ENCODE measurements around the gene NOXO1.
"Not testable (repeated sequence)": the region's sequence is repeated elsewhere in the genome, so short reads cannot be mapped to it uniquely, and the experiment has no call there.

NOXO1 gene

GRCh38 chr16:1962161-1963153 lies 18.8 kb downstream of the NOXO1 start:
- not testable (repeated sequence) for DNase-seq (ENCODE audit: low read depth)

- DNase-seq (ENCODE audit: low read depth) = no peak
Measured at GRCh38 chr16:1961651-1962067, 19.6 kb downstream of the NOXO1 start.

- peak; percentile 49 for DNase-seq (ENCODE audit: low read depth)
Measured at GRCh38 chr16:1960665-1961630, 20.3 kb downstream of the NOXO1 start.

- peak; percentile 90 for DNase-seq (ENCODE audit: low read depth)
Measured at GRCh38 chr16:1959269-1960039, 21.8 kb downstream of the NOXO1 start, which contains the start of gene NDUFB10. TSS of gene NDUFB10 (plus strand) at chr16:1959538. CDS start at chr16:1959625, 87 bp downstream.

GRCh38 chr16:1958715-1959268 lies 22.5 kb downstream of the NOXO1 start:
- DNase-seq (ENCODE audit: low read depth) = no peak

- not testable (repeated sequence) for DNase-seq (ENCODE audit: low read depth)
Measured at GRCh38 chr16:1958143-1958491, 23.2 kb downstream of the NOXO1 start.

- DNase-seq (ENCODE audit: low read depth) = not testable (repeated sequence)
Measured at GRCh38 chr16:1957434-1958142, 23.7 kb downstream of the NOXO1 start.

GRCh38 chr16:1953734-1954133 lies 27.5 kb downstream of the NOXO1 start:
- no peak for DNase-seq (ENCODE audit: low read depth)

GRCh38 chr16:1950559-1950958 lies 30.7 kb downstream of the NOXO1 start:
- no peak for DNase-seq (ENCODE audit: low read depth)

- DNase-seq (ENCODE audit: low read depth) = no peak
Measured at GRCh38 chr16:1950047-1950446, 31.2 kb downstream of the NOXO1 start.

GRCh38 chr16:1949507-1949906 lies 31.8 kb downstream of the NOXO1 start:
- DNase-seq (ENCODE audit: low read depth) = no peak

- no peak for DNase-seq (ENCODE audit: low read depth)
Measured at GRCh38 chr16:1947369-1947670, 33.9 kb downstream of the NOXO1 start.

- DNase-seq (ENCODE audit: low read depth) = no peak
Measured at GRCh38 chr16:1946495-1947368, 34.5 kb downstream of the NOXO1 start.

- DNase-seq (ENCODE audit: low read depth) = no peak
Measured at GRCh38 chr16:1945559-1946391, 35.5 kb downstream of the NOXO1 start.

GRCh38 chr16:1944612-1945199 lies 36.6 kb downstream of the NOXO1 start:
- no peak for DNase-seq (ENCODE audit: low read depth)

- peak; percentile 98 for DNase-seq (ENCODE audit: low read depth)
Measured at GRCh38 chr16:1942810-1943726, 38.2 kb downstream of the NOXO1 start, which contains the start of gene MSRB1. TSS of gene MSRB1 (minus strand) at chr16:1943199. CDS start at chr16:1943156, 43 bp downstream.

Measured in activated T-cell treated with anti-CD3 and anti-CD28 coated beads for 24 hours (primary cell).